Measurements from ENCODE around the gene CMTM4. TPM values are rescaled to one million over a fixed set of nuclear protein-coding genes. Genes with fewer than 3 reads are reported as not detected.

The CMTM4 gene
- total RNA-seq, 1 experiment from 2014 or later, result 77.8 TPM

DNA sequence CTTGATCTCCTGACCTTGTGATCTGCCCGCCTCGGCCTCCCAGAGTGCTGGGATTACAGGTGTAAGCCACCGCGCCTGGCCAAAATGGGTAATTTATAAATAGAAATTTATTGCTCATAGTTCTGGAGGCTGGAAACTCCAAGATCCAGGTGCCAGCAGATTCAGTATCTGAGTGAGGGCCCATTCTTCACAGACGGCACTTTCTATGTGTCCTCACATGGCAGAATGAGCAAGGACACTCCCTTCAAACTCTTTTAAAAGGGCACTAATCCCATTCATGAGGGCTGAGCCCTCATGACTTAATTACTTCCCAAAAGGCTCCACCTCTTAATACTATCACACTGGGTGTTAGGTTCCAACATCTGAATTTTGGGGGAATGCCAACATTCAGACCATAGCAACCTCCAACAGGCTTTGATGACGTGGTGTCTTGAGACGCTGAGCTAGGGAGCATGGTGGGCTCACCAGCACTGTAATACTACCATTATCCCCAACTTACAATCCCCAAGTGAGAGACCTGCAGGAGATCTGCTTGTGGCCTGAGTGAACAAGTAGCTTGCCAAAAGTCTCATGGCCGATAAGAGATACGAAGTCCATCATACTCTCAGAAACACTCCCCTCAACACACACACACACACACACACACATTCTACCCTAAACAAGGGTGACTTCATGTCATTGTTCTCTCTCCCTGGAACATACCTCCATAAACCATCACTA, 8.5 kb downstream of the CMTM4 start:
- DNase-seq (ENCODE audit: low read depth, low spot score) (no peak), ATAC-seq (no peak)
- Histone ChIP-seq H3K9me2 (ENCODE audit: insufficient read depth) (no peaks in the 10 kb centered on the region), H3K36me3 (ENCODE audit: control insufficient read depth in 1 of 2, insufficient read depth in 2 of 2, low read length in 2 of 2) (no peaks in the 10 kb centered on the region), H3K79me2 (ENCODE audit: insufficient read depth, low read length) (peaks cover 72% of the 10 kb centered on the region), H3K9me3 (ENCODE audit: control insufficient read depth in 1 of 2, insufficient read depth in 1 of 2, low read depth in 1 of 2, low read length in 2 of 2) (no peaks in the 10 kb centered on the region), H3K4me3 (replicated peaks in 1 of 2; ENCODE audit: low read depth in 1 of 2, low read length in 2 of 2) (no peak overlapping the region), H4K20me1 (ENCODE audit: insufficient read depth) (no peaks in the 10 kb centered on the region), H3K4me2 (ENCODE audit: low read length) (no peak overlapping the region), H2AFZ (ENCODE audit: low read depth, low read length, poor library complexity, severe bottlenecking) (no peak overlapping the region), H3K27me3 (ENCODE audit: insufficient read depth, low read length) (no peaks in the 10 kb centered on the region), H3K9ac (ENCODE audit: low read length) (no peak overlapping the region), H3K4me1 (ENCODE audit: control insufficient read depth in 1 of 2, insufficient read depth in 2 of 2, low read length in 2 of 2) (no peaks in the 10 kb centered on the region; a peak in 1 of 4 replicates), H3K27ac (ENCODE audit: low read depth, low read length) (no peak overlapping the region)
- ChIA-PET POLR2A (no interaction called here), RAD21 (ENCODE audit: low non-redundant PET in 1 of 2, low total read pairs in 2 of 2, uncharacterized antibody in 2 of 2, unreplicated experiment in 2 of 2) (no interaction called here), CTCF (no interaction called here)
- no TSS peak for BruUV-seq (replicated peaks)
- intact Hi-C loops (cut with micrococcal nuclease), result no loop called here
- TF ChIP-seq, protein P1, sequence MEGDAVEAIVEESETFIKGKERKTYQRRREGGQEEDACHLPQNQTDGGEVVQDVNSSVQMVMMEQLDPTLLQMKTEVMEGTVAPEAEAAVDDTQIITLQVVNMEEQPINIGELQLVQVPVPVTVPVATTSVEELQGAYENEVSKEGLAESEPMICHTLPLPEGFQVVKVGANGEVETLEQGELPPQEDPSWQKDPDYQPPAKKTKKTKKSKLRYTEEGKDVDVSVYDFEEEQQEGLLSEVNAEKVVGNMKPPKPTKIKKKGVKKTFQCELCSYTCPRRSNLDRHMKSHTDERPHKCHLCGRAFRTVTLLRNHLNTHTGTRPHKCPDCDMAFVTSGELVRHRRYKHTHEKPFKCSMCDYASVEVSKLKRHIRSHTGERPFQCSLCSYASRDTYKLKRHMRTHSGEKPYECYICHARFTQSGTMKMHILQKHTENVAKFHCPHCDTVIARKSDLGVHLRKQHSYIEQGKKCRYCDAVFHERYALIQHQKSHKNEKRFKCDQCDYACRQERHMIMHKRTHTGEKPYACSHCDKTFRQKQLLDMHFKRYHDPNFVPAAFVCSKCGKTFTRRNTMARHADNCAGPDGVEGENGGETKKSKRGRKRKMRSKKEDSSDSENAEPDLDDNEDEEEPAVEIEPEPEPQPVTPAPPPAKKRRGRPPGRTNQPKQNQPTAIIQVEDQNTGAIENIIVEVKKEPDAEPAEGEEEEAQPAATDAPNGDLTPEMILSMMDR (IDR thresholded peaks at IDR 0.05 in 2 of 3, conservative IDR thresholded peaks at IDR 0.05 in 1 of 3; ENCODE audit: borderline replicate concordance in 1 of 3, insufficient read depth in 1 of 3, low read depth in 2 of 3, low read length in 2 of 3), result no peak
- TF ChIP-seq SIN3A (IDR thresholded peaks at IDR 0.05; ENCODE audit: low read depth) (no peak), POLR2AphosphoS5 (IDR thresholded peaks at IDR 0.05; ENCODE audit: low read depth, low read length) (no peak), JUND (IDR thresholded peaks at IDR 0.05) (no peak), EZH2phosphoT487 (IDR thresholded peaks at IDR 0.05; ENCODE audit: borderline replicate concordance) (no peak), EZH2 (IDR thresholded peaks at IDR 0.05) (no peak), CBX3 (IDR thresholded peaks at IDR 0.05; ENCODE audit: low read depth) (no peak), ZFX (IDR thresholded peaks at IDR 0.05) (no peak), CEBPB (IDR thresholded peaks at IDR 0.05; ENCODE audit: low read depth) (no peak), ZNF274 (IDR thresholded peaks at IDR 0.05; ENCODE audit: low read depth, low read length) (no peak), SP1 (IDR thresholded peaks at IDR 0.05; ENCODE audit: low read depth) (no peak), RAD21 (IDR thresholded peaks at IDR 0.05; ENCODE audit: low read depth) (no peak), FOSL1 (IDR thresholded peaks at IDR 0.05; ENCODE audit: low read depth) (no peak), ELF1 (IDR thresholded peaks at IDR 0.05; ENCODE audit: borderline replicate concordance, low read depth) (no peak)
- TF ChIP-seq, protein P2, sequence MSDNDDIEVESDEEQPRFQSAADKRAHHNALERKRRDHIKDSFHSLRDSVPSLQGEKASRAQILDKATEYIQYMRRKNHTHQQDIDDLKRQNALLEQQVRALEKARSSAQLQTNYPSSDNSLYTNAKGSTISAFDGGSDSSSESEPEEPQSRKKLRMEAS (IDR thresholded peaks at IDR 0.05), result no peak
- TF ChIP-seq, protein P3, sequence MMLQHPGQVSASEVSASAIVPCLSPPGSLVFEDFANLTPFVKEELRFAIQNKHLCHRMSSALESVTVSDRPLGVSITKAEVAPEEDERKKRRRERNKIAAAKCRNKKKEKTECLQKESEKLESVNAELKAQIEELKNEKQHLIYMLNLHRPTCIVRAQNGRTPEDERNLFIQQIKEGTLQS (IDR thresholded peaks at IDR 0.05), result no peak
- TF ChIP-seq, protein P4, sequence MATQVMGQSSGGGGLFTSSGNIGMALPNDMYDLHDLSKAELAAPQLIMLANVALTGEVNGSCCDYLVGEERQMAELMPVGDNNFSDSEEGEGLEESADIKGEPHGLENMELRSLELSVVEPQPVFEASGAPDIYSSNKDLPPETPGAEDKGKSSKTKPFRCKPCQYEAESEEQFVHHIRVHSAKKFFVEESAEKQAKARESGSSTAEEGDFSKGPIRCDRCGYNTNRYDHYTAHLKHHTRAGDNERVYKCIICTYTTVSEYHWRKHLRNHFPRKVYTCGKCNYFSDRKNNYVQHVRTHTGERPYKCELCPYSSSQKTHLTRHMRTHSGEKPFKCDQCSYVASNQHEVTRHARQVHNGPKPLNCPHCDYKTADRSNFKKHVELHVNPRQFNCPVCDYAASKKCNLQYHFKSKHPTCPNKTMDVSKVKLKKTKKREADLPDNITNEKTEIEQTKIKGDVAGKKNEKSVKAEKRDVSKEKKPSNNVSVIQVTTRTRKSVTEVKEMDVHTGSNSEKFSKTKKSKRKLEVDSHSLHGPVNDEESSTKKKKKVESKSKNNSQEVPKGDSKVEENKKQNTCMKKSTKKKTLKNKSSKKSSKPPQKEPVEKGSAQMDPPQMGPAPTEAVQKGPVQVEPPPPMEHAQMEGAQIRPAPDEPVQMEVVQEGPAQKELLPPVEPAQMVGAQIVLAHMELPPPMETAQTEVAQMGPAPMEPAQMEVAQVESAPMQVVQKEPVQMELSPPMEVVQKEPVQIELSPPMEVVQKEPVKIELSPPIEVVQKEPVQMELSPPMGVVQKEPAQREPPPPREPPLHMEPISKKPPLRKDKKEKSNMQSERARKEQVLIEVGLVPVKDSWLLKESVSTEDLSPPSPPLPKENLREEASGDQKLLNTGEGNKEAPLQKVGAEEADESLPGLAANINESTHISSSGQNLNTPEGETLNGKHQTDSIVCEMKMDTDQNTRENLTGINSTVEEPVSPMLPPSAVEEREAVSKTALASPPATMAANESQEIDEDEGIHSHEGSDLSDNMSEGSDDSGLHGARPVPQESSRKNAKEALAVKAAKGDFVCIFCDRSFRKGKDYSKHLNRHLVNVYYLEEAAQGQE (IDR thresholded peaks at IDR 0.05; ENCODE audit: low read depth), result no peak

All from HCT116 (cell line).